KOPT-K1 (cell line): ENCODE data around the gene LEPROT.

Experiments used
- H3K27ac ChIP-seq: fragments of 200-600 bp; sonication (generic); 2 replicates; pipeline ENCODE4 v1.5.1; 2016; ENCODE audit warnings: antibody characterized with exemption, mild to moderate bottlenecking, low read depth, low read length; ENCODE audit not compliant: poor library complexity, severe bottlenecking
- H3K36me3 ChIP-seq: fragments of 200-600 bp; sonication (generic); 2 replicates; pipeline ENCODE4 v1.5.1; 2017; ENCODE audit warnings: antibody characterized with exemption, mild to moderate bottlenecking, low read length, moderate library complexity; ENCODE audit not compliant: insufficient read depth
- H3K9me3 ChIP-seq: fragments of 200-600 bp; sonication (generic); 2 replicates; pipeline ENCODE4 v1.5.1; 2017; ENCODE audit warnings: antibody characterized with exemption, low read length, mild to moderate bottlenecking; ENCODE audit not compliant: insufficient read depth, poor library complexity, severe bottlenecking

The LEPROT gene

GRCh38 chr1:65422241-65423203, 2.1 kb downstream of the LEPROT start:
- H3K9me3 ChIP-seq, result no peaks in the 10 kb centered on the region
- H3K36me3 ChIP-seq, result peaks cover 18% of the 10 kb centered on the region
- no peak overlapping the region for H3K27ac ChIP-seq

- Histone ChIP-seq H3K9me3 (no peaks in the 10 kb centered on the region), H3K27ac (no peak overlapping the region), H3K36me3 (peaks cover 23% of the 10 kb centered on the region)
Measured at GRCh38 chr1:65423884-65424572, 3.6 kb downstream of the LEPROT start.

- peaks cover 23% of the 10 kb centered on the region for H3K36me3 ChIP-seq
- H3K27ac ChIP-seq, result no peak overlapping the region
- no peaks in the 10 kb centered on the region for H3K9me3 ChIP-seq
Measured at GRCh38 chr1:65424573-65424889, 4.1 kb downstream of the LEPROT start.

GRCh38 chr1:65425006-65425405, 4.5 kb downstream of the LEPROT start:
- Histone ChIP-seq H3K9me3 (no peaks in the 10 kb centered on the region), H3K36me3 (peaks cover 26% of the 10 kb centered on the region), H3K27ac (no peak overlapping the region)

- H3K36me3 ChIP-seq, result peaks cover 30% of the 10 kb centered on the region
- no peak overlapping the region for H3K27ac ChIP-seq
- no peaks in the 10 kb centered on the region for H3K9me3 ChIP-seq
Measured at GRCh38 chr1:65425697-65426096, 5.2 kb downstream of the LEPROT start.

- peaks cover 30% of the 10 kb centered on the region for H3K36me3 ChIP-seq
- no peak overlapping the region for H3K27ac ChIP-seq
- H3K9me3 ChIP-seq, result no peaks in the 10 kb centered on the region
Measured at GRCh38 chr1:65429078-65429477, 8.6 kb downstream of the LEPROT start.

- Histone ChIP-seq H3K9me3 (no peaks in the 10 kb centered on the region), H3K27ac (no peak overlapping the region), H3K36me3 (peaks cover 30% of the 10 kb centered on the region)
Measured at GRCh38 chr1:65429806-65430205, 9.3 kb downstream of the LEPROT start.

GRCh38 chr1:65431111-65431705, 10.7 kb downstream of the LEPROT start:
- Histone ChIP-seq H3K9me3 (no peaks in the 10 kb centered on the region), H3K27ac (no peak overlapping the region), H3K36me3 (peaks cover 21% of the 10 kb centered on the region)

- Histone ChIP-seq H3K27ac (no peak overlapping the region), H3K36me3 (peaks cover 12% of the 10 kb centered on the region; the same call in 1 of the 2 replicates), H3K9me3 (no peaks in the 10 kb centered on the region)
Measured at GRCh38 chr1:65432918-65433317, 12.4 kb downstream of the LEPROT start.

GRCh38 chr1:65434255-65434654, 13.8 kb downstream of the LEPROT start:
- H3K9me3 ChIP-seq, result no peaks in the 10 kb centered on the region
- no peak overlapping the region for H3K27ac ChIP-seq

GRCh38 chr1:65434760-65435159, 14.3 kb downstream of the LEPROT start:
- Histone ChIP-seq H3K27ac (no peak overlapping the region), H3K36me3 (peaks cover 6% of the 10 kb centered on the region; the same call in 1 of the 2 replicates), H3K9me3 (no peaks in the 10 kb centered on the region)

More at GRCh38 chr1:65434255-65434654, 13.8 kb downstream of the LEPROT start:
- H3K36me3 ChIP-seq, result peaks cover 8% of the 10 kb centered on the region; the same call in 1 of the 2 replicates

GRCh38 chr1:65435987-65436386, 15.5 kb downstream of the LEPROT start:
- Histone ChIP-seq H3K9me3 (no peaks in the 10 kb centered on the region), H3K36me3 (no peaks in the 10 kb centered on the region; the same call in 1 of the 2 replicates), H3K27ac (no peak overlapping the region)

- no peaks in the 10 kb centered on the region for H3K36me3 ChIP-seq
Measured at GRCh38 chr1:65437616-65438015, 17.1 kb downstream of the LEPROT start.

GRCh38 chr1:65440322-65440900, 19.9 kb downstream of the LEPROT start:
- no peaks in the 10 kb centered on the region for H3K36me3 ChIP-seq
- H3K27ac ChIP-seq, result no peak overlapping the region
- H3K9me3 ChIP-seq, result no peaks in the 10 kb centered on the region

More at GRCh38 chr1:65437616-65438015, 17.1 kb downstream of the LEPROT start:
- no peak overlapping the region for H3K27ac ChIP-seq
- H3K9me3 ChIP-seq, result no peaks in the 10 kb centered on the region

GRCh38 chr1:65440915-65441314, 20.4 kb downstream of the LEPROT start:
- no peaks in the 10 kb centered on the region for H3K36me3 ChIP-seq
- no peaks in the 10 kb centered on the region for H3K9me3 ChIP-seq
- no peak overlapping the region for H3K27ac ChIP-seq
